Stimulated activated naive CD8-positive, alpha-beta T cell treated with anti-CD3 and anti-CD28 coated beads, Interleukin-15, Interleukin-2, amounts not matched to agents 100 U/mL and 50 U/mL, for 24 hours (primary cell): ENCODE results near the gene GYPA.
"Not testable (repeated sequence)": the region's sequence is repeated elsewhere in the genome, so short reads cannot be mapped to it uniquely, and the experiment has no call there.

Source experiments
- ATAC-seq: fragments of 150-1000 bp; cut with Tn5 transposase; one replicate; pipeline ENCODE4 v1.10.0; 2021
- DNase-seq: peaks from one replicate; pipeline ENCODE4 v3.0.0; 2021

The GYPA gene

GRCh38 chr4:144129336-144129875 is 11.1 kb downstream of the GYPA start:
- ATAC-seq, result not testable (repeated sequence)

GRCh38 chr4:144128709-144129320 is 11.7 kb downstream of the GYPA start:
- DNase-seq, ATAC-seq: not testable (repeated sequence)

More at GRCh38 chr4:144129336-144129875, 11.1 kb downstream of the GYPA start:
- DNase-seq, result not testable (repeated sequence)

- ATAC-seq, result not testable (repeated sequence)
Measured at GRCh38 chr4:144125109-144125508, 15.4 kb downstream of the GYPA start.

GRCh38 chr4:144123982-144124635 is 16.4 kb downstream of the GYPA start:
- DNase-seq, ATAC-seq: not testable (repeated sequence)

More at GRCh38 chr4:144125109-144125508, 15.4 kb downstream of the GYPA start:
- DNase-seq, result not testable (repeated sequence)

- not testable (repeated sequence) for ATAC-seq, DNase-seq
Measured at GRCh38 chr4:144123269-144123668, 17.2 kb downstream of the GYPA start.

- ATAC-seq, DNase-seq: not testable (repeated sequence)
Measured at GRCh38 chr4:144119752-144120151, 20.8 kb downstream of the GYPA start.

- DNase-seq (no peak), ATAC-seq (no peak)
Measured at GRCh38 chr4:144115519-144115918, 25.0 kb downstream of the GYPA start.

GRCh38 chr4:144113546-144113945 is 27.0 kb downstream of the GYPA start:
- ATAC-seq (no peak), DNase-seq (no peak)

GRCh38 chr4:144104509-144105130 is 35.9 kb downstream of the GYPA start:
- ATAC-seq, result no peak
- no peak for DNase-seq

- DNase-seq, ATAC-seq: not testable (repeated sequence)
Measured at GRCh38 chr4:144097776-144098175, 42.7 kb downstream of the GYPA start.

GRCh38 chr4:144093995-144094394 is 46.5 kb downstream of the GYPA start:
- not testable (repeated sequence) for DNase-seq, ATAC-seq

- not testable (repeated sequence) for ATAC-seq, DNase-seq
Measured at GRCh38 chr4:144091181-144091580, 49.3 kb downstream of the GYPA start.

GRCh38 chr4:144090744-144091143 is 49.8 kb downstream of the GYPA start:
- DNase-seq (no peak), ATAC-seq (no peak)

GRCh38 chr4:144082053-144082452 is 58.5 kb downstream of the GYPA start:
- not testable (repeated sequence) for ATAC-seq, DNase-seq

- not testable (repeated sequence) for ATAC-seq, DNase-seq
Measured at GRCh38 chr4:144080135-144080534, 60.4 kb downstream of the GYPA start.

- not testable (repeated sequence) for ATAC-seq
Measured at GRCh38 chr4:144078746-144079145, 61.8 kb downstream of the GYPA start.

GRCh38 chr4:144061556-144061955 is 79.0 kb downstream of the GYPA start:
- ATAC-seq, DNase-seq: not testable (repeated sequence)

More at GRCh38 chr4:144078746-144079145, 61.8 kb downstream of the GYPA start:
- not testable (repeated sequence) for DNase-seq

- not testable (repeated sequence) for DNase-seq
Measured at GRCh38 chr4:144060234-144060859, 80.2 kb downstream of the GYPA start.

More at GRCh38 chr4:144060234-144060859, 80.2 kb downstream of the GYPA start:
- ATAC-seq, result not testable (repeated sequence)
